SK-N-SH treated with all-trans-retinoic acid at 6 μM for 48 hours (cell line): Measurements from ENCODE around the gene DPH3.

Experiments
- ATAC-seq: fragments of 200-7000 bp; cut with Tn5 transposase; 3 replicates; pipeline ENCODE4 v1.9.1; 2020; ENCODE audit warnings: mild to moderate bottlenecking, moderate library complexity
- ARNTL ChIP-seq: fragments of 450-650 bp; formaldehyde crosslinking; IDR thresholded peaks from 2 replicates; pipeline ENCODE4 v1.5.0; 2020; ENCODE audit warnings: low read depth, mild to moderate bottlenecking, moderate library complexity, borderline replicate concordance
- BACH2 ChIP-seq: fragments of 250-450 bp; sonication (Bioruptor Pico); IDR thresholded peaks from 2 replicates; pipeline ENCODE4 v1.9.0; 2021; ENCODE audit warnings: mild to moderate bottlenecking, borderline replicate concordance
- CREB5 ChIP-seq: fragments of 250-450 bp; sonication (Bioruptor Pico); IDR thresholded peaks from 2 replicates; pipeline ENCODE4 v1.5.1; 2020; ENCODE audit warnings: low read depth, mild to moderate bottlenecking, moderate library complexity
- CSDC2 ChIP-seq: fragments of 250-450 bp; sonication (Bioruptor Pico); IDR thresholded peaks from 2 replicates; pipeline ENCODE4 v1.5.0; 2020; ENCODE audit warnings: mild to moderate bottlenecking, moderate library complexity
- ESRRG ChIP-seq: fragments of 250-450 bp; sonication (Bioruptor Pico); IDR thresholded peaks from 2 replicates; pipeline ENCODE4 v1.6.1; 2021; ENCODE audit warnings: mild to moderate bottlenecking
- GLIS3 ChIP-seq: fragments of 250-450 bp; sonication (Bioruptor Pico); IDR thresholded peaks from 2 replicates; pipeline ENCODE4 v1.5.0; 2020; ENCODE audit warnings: mild to moderate bottlenecking, moderate library complexity
- POU6F1 ChIP-seq: fragments of 250-450 bp; sonication (Bioruptor Pico); IDR thresholded peaks from 2 replicates; pipeline ENCODE4 v1.8.0; 2021; ENCODE audit warnings: low read depth, mild to moderate bottlenecking, moderate library complexity, borderline replicate concordance
- PPARA ChIP-seq: fragments of 250-450 bp; sonication (Bioruptor Pico); IDR thresholded peaks from 2 replicates; pipeline ENCODE4 v1.5.0; 2020; ENCODE audit warnings: mild to moderate bottlenecking, borderline replicate concordance
- RARB ChIP-seq: fragments of 250-450 bp; sonication (Bioruptor Pico); IDR thresholded peaks from 2 replicates; pipeline ENCODE4 v1.8.0; 2021; ENCODE audit warnings: mild to moderate bottlenecking, moderate library complexity
- SNAI2 ChIP-seq: fragments of 250-450 bp; sonication (Bioruptor Pico); IDR thresholded peaks from 2 replicates; pipeline ENCODE4 v1.5.0; 2020; ENCODE audit warnings: mild to moderate bottlenecking, moderate library complexity
- TCF4 ChIP-seq: fragments of 250-450 bp; sonication (Bioruptor Pico); IDR thresholded peaks from 2 replicates; pipeline ENCODE4 v1.8.0; 2021; ENCODE audit warnings: mild to moderate bottlenecking, moderate library complexity, borderline replicate concordance
- TOX ChIP-seq: fragments of 250-450 bp; sonication (Bioruptor Pico); IDR thresholded peaks from 2 replicates; pipeline ENCODE4 v1.8.0; 2021; ENCODE audit warnings: mild to moderate bottlenecking, moderate library complexity, borderline replicate concordance
- TSHZ2 ChIP-seq: fragments of 250-450 bp; sonication (Bioruptor Pico); IDR thresholded peaks from 2 replicates; pipeline ENCODE4 v1.5.0; 2020; ENCODE audit warnings: mild to moderate bottlenecking, moderate library complexity
- ZC3H10 ChIP-seq: fragments of 250-450 bp; sonication (Bioruptor Pico); IDR thresholded peaks from 2 replicates; pipeline ENCODE4 v1.5.1; 2021; ENCODE audit warnings: mild to moderate bottlenecking, moderate library complexity
- ZFP3 ChIP-seq: fragments of 250-450 bp; sonication (Bioruptor Pico); IDR thresholded peaks from 2 replicates; pipeline ENCODE4 v1.5.0; 2020; ENCODE audit warnings: mild to moderate bottlenecking, moderate library complexity
- ZNF565 ChIP-seq: fragments of 450-650 bp; formaldehyde crosslinking; conservative IDR thresholded peaks from 2 replicates; pipeline ENCODE4 v1.5.0; 2020; ENCODE audit warnings: low read depth, mild to moderate bottlenecking, moderate library complexity
- ZNF70 ChIP-seq: fragments of 450-650 bp; formaldehyde crosslinking; IDR thresholded peaks from 2 replicates; pipeline ENCODE4 v1.5.0; 2020; ENCODE audit warnings: mild to moderate bottlenecking, moderate library complexity
- ZNF8 ChIP-seq: fragments of 450-650 bp; formaldehyde crosslinking; IDR thresholded peaks from 2 replicates; pipeline ENCODE4 v1.5.0; 2020; ENCODE audit warnings: mild to moderate bottlenecking, moderate library complexity
- TF ChIP-seq, protein P1 (sequence below): fragments of 250-450 bp; sonication (Bioruptor Pico); IDR thresholded peaks from 2 replicates; pipeline ENCODE4 v1.5.1; 2021; ENCODE audit warnings: mild to moderate bottlenecking, moderate library complexity
- TF ChIP-seq, protein P2 (sequence below): fragments of 250-450 bp; sonication (Bioruptor Pico); IDR thresholded peaks from 2 replicates; pipeline ENCODE4 v1.8.0; 2020; ENCODE audit warnings: mild to moderate bottlenecking, moderate library complexity, borderline replicate concordance

The DPH3 gene

GRCh38 chr3:16221990-16222389, 42.8 kb downstream of the DPH3 start:
- ATAC-seq = no peak
- TF ChIP-seq PPARA (CRISPR knock-in tag) (no peak), CREB5 (CRISPR knock-in tag) (no peak), TSHZ2 (no peak), POU6F1 (CRISPR knock-in tag) (no peak), ZFP3 (CRISPR knock-in tag) (no peak), GLIS3 (CRISPR knock-in tag) (no peak), SNAI2 (no peak), TOX (no peak), RARB (CRISPR knock-in tag) (no peak), ZNF8 (CRISPR knock-in tag) (no peak), ZC3H10 (CRISPR knock-in tag) (no peak), TCF4 (no peak), ARNTL (CRISPR knock-in tag) (no peak)
- TF ChIP-seq, protein P1, sequence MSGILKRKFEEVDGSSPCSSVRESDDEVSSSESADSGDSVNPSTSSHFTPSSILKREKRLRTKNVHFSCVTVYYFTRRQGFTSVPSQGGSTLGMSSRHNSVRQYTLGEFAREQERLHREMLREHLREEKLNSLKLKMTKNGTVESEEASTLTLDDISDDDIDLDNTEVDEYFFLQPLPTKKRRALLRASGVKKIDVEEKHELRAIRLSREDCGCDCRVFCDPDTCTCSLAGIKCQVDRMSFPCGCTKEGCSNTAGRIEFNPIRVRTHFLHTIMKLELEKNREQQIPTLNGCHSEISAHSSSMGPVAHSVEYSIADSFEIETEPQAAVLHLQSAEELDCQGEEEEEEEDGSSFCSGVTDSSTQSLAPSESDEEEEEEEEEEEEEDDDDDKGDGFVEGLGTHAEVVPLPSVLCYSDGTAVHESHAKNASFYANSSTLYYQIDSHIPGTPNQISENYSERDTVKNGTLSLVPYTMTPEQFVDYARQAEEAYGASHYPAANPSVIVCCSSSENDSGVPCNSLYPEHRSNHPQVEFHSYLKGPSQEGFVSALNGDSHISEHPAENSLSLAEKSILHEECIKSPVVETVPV (CRISPR knock-in tag) = no peak
- TF ChIP-seq, protein P2, sequence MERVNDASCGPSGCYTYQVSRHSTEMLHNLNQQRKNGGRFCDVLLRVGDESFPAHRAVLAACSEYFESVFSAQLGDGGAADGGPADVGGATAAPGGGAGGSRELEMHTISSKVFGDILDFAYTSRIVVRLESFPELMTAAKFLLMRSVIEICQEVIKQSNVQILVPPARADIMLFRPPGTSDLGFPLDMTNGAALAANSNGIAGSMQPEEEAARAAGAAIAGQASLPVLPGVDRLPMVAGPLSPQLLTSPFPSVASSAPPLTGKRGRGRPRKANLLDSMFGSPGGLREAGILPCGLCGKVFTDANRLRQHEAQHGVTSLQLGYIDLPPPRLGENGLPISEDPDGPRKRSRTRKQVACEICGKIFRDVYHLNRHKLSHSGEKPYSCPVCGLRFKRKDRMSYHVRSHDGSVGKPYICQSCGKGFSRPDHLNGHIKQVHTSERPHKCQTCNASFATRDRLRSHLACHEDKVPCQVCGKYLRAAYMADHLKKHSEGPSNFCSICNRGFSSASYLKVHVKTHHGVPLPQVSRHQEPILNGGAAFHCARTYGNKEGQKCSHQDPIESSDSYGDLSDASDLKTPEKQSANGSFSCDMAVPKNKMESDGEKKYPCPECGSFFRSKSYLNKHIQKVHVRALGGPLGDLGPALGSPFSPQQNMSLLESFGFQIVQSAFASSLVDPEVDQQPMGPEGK (CRISPR knock-in tag) = no peak
- TF ChIP-seq, all 23 proteins: peak for 0

DNA sequence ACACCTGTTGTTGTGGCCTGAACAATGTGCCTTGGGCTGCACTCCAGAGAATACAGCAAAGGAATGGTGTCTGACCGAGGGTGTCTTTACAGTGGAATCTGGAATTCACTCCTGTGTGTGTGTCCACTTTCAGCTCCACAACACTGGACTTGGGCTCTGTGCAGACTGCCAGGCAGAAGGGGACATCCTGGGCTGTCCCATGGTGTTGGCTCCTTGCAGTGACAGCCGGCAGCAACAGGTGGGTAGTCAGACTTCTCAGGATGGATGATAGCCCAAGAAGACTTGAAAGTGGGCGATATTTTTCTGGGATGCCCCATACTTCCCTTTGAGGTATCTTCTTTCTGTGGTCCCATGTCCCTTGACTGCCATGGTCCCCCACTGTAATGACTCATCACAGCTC, 45.0 kb downstream of the DPH3 start:
- TF ChIP-seq, protein P1 (CRISPR knock-in tag) = no peak
- TF ChIP-seq ESRRG (CRISPR knock-in tag) (no peak), PPARA (CRISPR knock-in tag) (no peak), ZNF565 (no peak), TOX (no peak), BACH2 (CRISPR knock-in tag) (no peak), ZFP3 (CRISPR knock-in tag) (no peak), CSDC2 (CRISPR knock-in tag) (no peak), ZNF70 (CRISPR knock-in tag) (no peak), SNAI2 (no peak), RARB (CRISPR knock-in tag) (no peak), ZNF8 (CRISPR knock-in tag) (no peak), ZC3H10 (CRISPR knock-in tag) (no peak), POU6F1 (CRISPR knock-in tag) (no peak)
- TF ChIP-seq, protein P2 (CRISPR knock-in tag) = no peak
- ATAC-seq = no peak
